Measurements from ENCODE around the gene WNT9A.

WNT9A gene

GRCh38 chr1:227954163-227954850 is 6.6 kb upstream of the WNT9A start:
- Histone ChIP-seq H3K4me3 (ENCODE audit: low read length) (no peak overlapping the region), H3K79me2 (ENCODE audit: control insufficient read depth, low read length) (no peaks in the 10 kb centered on the region), H4K20me1 (ENCODE audit: control insufficient read depth, insufficient read depth, low read depth, low read length) (no peaks in the 10 kb centered on the region), H3K36me3 (ENCODE audit: control insufficient read depth, low read length) (no peaks in the 10 kb centered on the region), H3F3A (ENCODE audit: control insufficient read depth, insufficient read depth) (no peaks in the 10 kb centered on the region), H3K27me3 (ENCODE audit: control insufficient read depth, low read length) (peaks cover 18% of the 10 kb centered on the region), H3K4me1 (ENCODE audit: control insufficient read depth, low read length) (no peaks in the 10 kb centered on the region), H3K9me2 (replicated peaks; ENCODE audit: control insufficient read depth, low read length) (no peaks in the 10 kb centered on the region), H3K4me2 (ENCODE audit: low read length) (no peak overlapping the region), H3K27ac (ENCODE audit: low read depth, low read length) (no peak overlapping the region), H3K9me3 (ENCODE audit: control insufficient read depth, insufficient read depth, low read length) (no peaks in the 10 kb centered on the region)
- TF ChIP-seq EZH2phosphoT487 (IDR thresholded peaks at IDR 0.05; ENCODE audit: borderline replicate concordance, low read length) (no peak), CTCF (IDR thresholded peaks at IDR 0.05; ENCODE audit: low read depth, low read length, poor library complexity, severe bottlenecking) (peak; percentile 26)

DNA sequence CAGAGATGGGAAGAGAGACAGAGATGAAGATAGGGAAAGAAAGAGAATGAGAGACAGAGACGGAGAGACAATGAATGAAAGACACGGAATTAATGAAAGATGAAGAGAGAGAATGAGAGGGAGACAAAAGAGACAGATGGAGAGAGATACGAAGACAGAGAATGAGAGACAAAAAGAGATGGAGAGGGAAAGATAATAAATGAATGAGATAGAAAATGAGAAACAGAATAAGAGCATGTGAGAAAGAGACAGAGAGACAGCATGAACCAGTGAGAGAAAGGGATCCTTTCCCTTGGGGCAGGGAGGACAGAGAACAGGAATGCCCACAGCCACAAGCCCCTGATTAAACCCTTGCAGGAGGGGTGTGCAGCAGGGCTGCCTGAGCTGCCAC is 5.3 kb upstream of the WNT9A start:
- Histone ChIP-seq H3F3A (ENCODE audit: control insufficient read depth, insufficient read depth) (no peaks in the 10 kb centered on the region), H4K20me1 (ENCODE audit: control insufficient read depth, insufficient read depth, low read depth, low read length) (no peaks in the 10 kb centered on the region), H3K4me2 (ENCODE audit: low read length) (no peak overlapping the region), H3K27me3 (ENCODE audit: control insufficient read depth, low read length) (peaks cover 14% of the 10 kb centered on the region), H3K27ac (ENCODE audit: low read depth, low read length) (no peak overlapping the region), H3K9me2 (replicated peaks; ENCODE audit: control insufficient read depth, low read length) (no peaks in the 10 kb centered on the region), H3K79me2 (ENCODE audit: control insufficient read depth, low read length) (no peaks in the 10 kb centered on the region), H3K4me1 (ENCODE audit: control insufficient read depth, low read length) (no peaks in the 10 kb centered on the region), H3K9me3 (ENCODE audit: control insufficient read depth, insufficient read depth, low read length) (no peaks in the 10 kb centered on the region), H3K36me3 (ENCODE audit: control insufficient read depth, low read length) (no peaks in the 10 kb centered on the region), H3K4me3 (ENCODE audit: low read length) (no peak overlapping the region)
- no peak for TF ChIP-seq CTCF (IDR thresholded peaks at IDR 0.05; ENCODE audit: low read depth, low read length, poor library complexity, severe bottlenecking)
- TF ChIP-seq EZH2phosphoT487 (IDR thresholded peaks at IDR 0.05; ENCODE audit: borderline replicate concordance, low read length), result no peak

GRCh38 chr1:227952374-227953021 is 4.8 kb upstream of the WNT9A start:
- H3K36me3 ChIP-seq (ENCODE audit: control insufficient read depth, low read length), result no peaks in the 10 kb centered on the region
- no peak overlapping the region for H3K27ac ChIP-seq (ENCODE audit: low read depth, low read length)
- H3K4me2 ChIP-seq (ENCODE audit: low read length), result no peak overlapping the region
- no peaks in the 10 kb centered on the region for H3K9me2 ChIP-seq (replicated peaks; ENCODE audit: control insufficient read depth, low read length)
- H3K79me2 ChIP-seq (ENCODE audit: control insufficient read depth, low read length), result no peaks in the 10 kb centered on the region
- H3K9me3 ChIP-seq (ENCODE audit: control insufficient read depth, insufficient read depth, low read length), result no peaks in the 10 kb centered on the region
- no peak overlapping the region for H3K4me3 ChIP-seq (ENCODE audit: low read length)
- H3F3A ChIP-seq (ENCODE audit: control insufficient read depth, insufficient read depth), result no peaks in the 10 kb centered on the region
- peaks cover 11% of the 10 kb centered on the region for H3K27me3 ChIP-seq (ENCODE audit: control insufficient read depth, low read length)
- no peaks in the 10 kb centered on the region for H3K4me1 ChIP-seq (ENCODE audit: control insufficient read depth, low read length)
- no peaks in the 10 kb centered on the region for H4K20me1 ChIP-seq (ENCODE audit: control insufficient read depth, insufficient read depth, low read depth, low read length)
- TF ChIP-seq EZH2phosphoT487 (IDR thresholded peaks at IDR 0.05; ENCODE audit: borderline replicate concordance, low read length) (no peak), CTCF (IDR thresholded peaks at IDR 0.05; ENCODE audit: low read depth, low read length, poor library complexity, severe bottlenecking) (no peak)
